Central memory CD4-positive, alpha-beta T cell (primary cell): Measurements from ENCODE around the gene MAN1A2.

Source experiments
- DNase-seq: peaks from one replicate; pipeline ENCODE4 v3.0.0; 2022

MAN1A2 gene

GRCh38 chr1:117561551-117561950 is 194.3 kb downstream of the MAN1A2 start:
- DNase-seq: no peak

GRCh38 chr1:117562581-117563491 is 195.6 kb downstream of the MAN1A2 start:
- DNase-seq: no peak

GRCh38 chr1:117563492-117563875 is 196.2 kb downstream of the MAN1A2 start:
- DNase-seq: no peak

GRCh38 chr1:117564227-117565075 is 197.2 kb downstream of the MAN1A2 start:
- DNase-seq: no peak

- no peak for DNase-seq
Measured at GRCh38 chr1:117565076-117565556, 197.9 kb downstream of the MAN1A2 start.

GRCh38 chr1:117565745-117566455 is 198.7 kb downstream of the MAN1A2 start:
- no peak for DNase-seq

GRCh38 chr1:117566556-117566955 is 199.3 kb downstream of the MAN1A2 start:
- DNase-seq: no peak

- no peak for DNase-seq
Measured at GRCh38 chr1:117567435-117567834, 200.2 kb downstream of the MAN1A2 start.

GRCh38 chr1:117567976-117568375 is 200.7 kb downstream of the MAN1A2 start:
- no peak for DNase-seq

- no peak for DNase-seq
Measured at GRCh38 chr1:117568999-117569398, 201.8 kb downstream of the MAN1A2 start.

GRCh38 chr1:117569856-117570255 is 202.6 kb downstream of the MAN1A2 start:
- DNase-seq: no peak

- no peak for DNase-seq
Measured at GRCh38 chr1:117570988-117571409, 203.8 kb downstream of the MAN1A2 start.

- DNase-seq: no peak
Measured at GRCh38 chr1:117571496-117571895, 204.2 kb downstream of the MAN1A2 start.

GRCh38 chr1:117572546-117572945 is 205.3 kb downstream of the MAN1A2 start:
- DNase-seq: peak; percentile 3

GRCh38 chr1:117573386-117574023 is 206.3 kb downstream of the MAN1A2 start:
- DNase-seq: peak; percentile 3

- no peak for DNase-seq
Measured at GRCh38 chr1:117574161-117574835, 207.0 kb downstream of the MAN1A2 start.

GRCh38 chr1:117575586-117576225 is 208.5 kb downstream of the MAN1A2 start:
- DNase-seq: no peak

GRCh38 chr1:117576236-117576635 is 209.0 kb downstream of the MAN1A2 start:
- DNase-seq: no peak

GRCh38 chr1:117577191-117577885 is 210.1 kb downstream of the MAN1A2 start:
- DNase-seq: no peak

- no peak for DNase-seq
Measured at GRCh38 chr1:117578466-117578865, 211.2 kb downstream of the MAN1A2 start.
